Activated CD4-positive, alpha-beta T cell treated with anti-CD3 and anti-CD28 coated beads for 1 hour (primary cell): ENCODE results near the gene LEUTX.
"Not testable (repeated sequence)": the region's sequence is repeated elsewhere in the genome, so short reads cannot be mapped to it uniquely, and the experiment has no call there.

Experiments used
- DNase-seq: peaks from one replicate; pipeline ENCODE4 v3.0.0-alpha.2; 2020

LEUTX gene

GRCh38 chr19:39778763-39779162 is at the start of gene LEUTX:
LEUTX (plus strand) TSS chr19:39778854; CDS start chr19:39778921, 67 bp downstream.
- DNase-seq = no peak

- DNase-seq = no peak
Observed at GRCh38 chr19:39729594-39729993, 49.1 kb upstream of the LEUTX start.

- DNase-seq = no peak
Observed at GRCh38 chr19:39731685-39732084, 47.0 kb upstream of the LEUTX start.

GRCh38 chr19:39733841-39734240 is 44.8 kb upstream of the LEUTX start:
- no peak for DNase-seq

- no peak for DNase-seq
Observed at GRCh38 chr19:39735688-39736087, 43.0 kb upstream of the LEUTX start.

GRCh38 chr19:39736088-39736487 is 42.6 kb upstream of the LEUTX start:
- DNase-seq = no peak

GRCh38 chr19:39737351-39737750 is 41.3 kb upstream of the LEUTX start:
- DNase-seq = no peak

- no peak for DNase-seq
Observed at GRCh38 chr19:39737891-39738290, 40.8 kb upstream of the LEUTX start, which contains the start of gene CLC. CLC (minus strand) TSS chr19:39738029; CDS start chr19:39737952, 77 bp downstream.

- DNase-seq = no peak
Observed at GRCh38 chr19:39738814-39739213, 39.8 kb upstream of the LEUTX start.

- no peak for DNase-seq
Observed at GRCh38 chr19:39740395-39740794, 38.3 kb upstream of the LEUTX start.

GRCh38 chr19:39745643-39746042 is 33.0 kb upstream of the LEUTX start:
- DNase-seq = no peak

GRCh38 chr19:39746836-39747529 is 31.7 kb upstream of the LEUTX start:
- DNase-seq = no peak

GRCh38 chr19:39749981-39750380 is 28.7 kb upstream of the LEUTX start:
- no peak for DNase-seq

- DNase-seq = no peak
Observed at GRCh38 chr19:39752390-39752789, 26.3 kb upstream of the LEUTX start.

- DNase-seq = no peak
Observed at GRCh38 chr19:39752795-39753194, 25.9 kb upstream of the LEUTX start.

GRCh38 chr19:39754544-39754943 is 24.1 kb upstream of the LEUTX start:
- DNase-seq = no peak

- no peak for DNase-seq
Observed at GRCh38 chr19:39754971-39755370, 23.7 kb upstream of the LEUTX start.

- DNase-seq = no peak
Observed at GRCh38 chr19:39759457-39760184, 19.0 kb upstream of the LEUTX start.

- not testable (repeated sequence) for DNase-seq
Observed at GRCh38 chr19:39761851-39762250, 16.8 kb upstream of the LEUTX start.

- no peak for DNase-seq
Observed at GRCh38 chr19:39765091-39766076, 13.3 kb upstream of the LEUTX start.

GRCh38 chr19:39768334-39768733 is 10.3 kb upstream of the LEUTX start:
- DNase-seq = no peak

- no peak for DNase-seq
Observed at GRCh38 chr19:39768786-39769185, 9.9 kb upstream of the LEUTX start.

GRCh38 chr19:39780894-39781293 is 2.2 kb downstream of the LEUTX start:
- DNase-seq = no peak
